GM19463 (cell line): Measurements from ENCODE around the gene SHISA6.

Source experiments
- ATAC-seq: cut with Tn5 transposase; IDR thresholded peaks from one replicate; pipeline ENCODE4 v1.9.1; 2021; ENCODE audit warnings: mild to moderate bottlenecking, moderate library complexity; ENCODE audit not compliant: unreplicated experiment

The SHISA6 gene

DNA sequence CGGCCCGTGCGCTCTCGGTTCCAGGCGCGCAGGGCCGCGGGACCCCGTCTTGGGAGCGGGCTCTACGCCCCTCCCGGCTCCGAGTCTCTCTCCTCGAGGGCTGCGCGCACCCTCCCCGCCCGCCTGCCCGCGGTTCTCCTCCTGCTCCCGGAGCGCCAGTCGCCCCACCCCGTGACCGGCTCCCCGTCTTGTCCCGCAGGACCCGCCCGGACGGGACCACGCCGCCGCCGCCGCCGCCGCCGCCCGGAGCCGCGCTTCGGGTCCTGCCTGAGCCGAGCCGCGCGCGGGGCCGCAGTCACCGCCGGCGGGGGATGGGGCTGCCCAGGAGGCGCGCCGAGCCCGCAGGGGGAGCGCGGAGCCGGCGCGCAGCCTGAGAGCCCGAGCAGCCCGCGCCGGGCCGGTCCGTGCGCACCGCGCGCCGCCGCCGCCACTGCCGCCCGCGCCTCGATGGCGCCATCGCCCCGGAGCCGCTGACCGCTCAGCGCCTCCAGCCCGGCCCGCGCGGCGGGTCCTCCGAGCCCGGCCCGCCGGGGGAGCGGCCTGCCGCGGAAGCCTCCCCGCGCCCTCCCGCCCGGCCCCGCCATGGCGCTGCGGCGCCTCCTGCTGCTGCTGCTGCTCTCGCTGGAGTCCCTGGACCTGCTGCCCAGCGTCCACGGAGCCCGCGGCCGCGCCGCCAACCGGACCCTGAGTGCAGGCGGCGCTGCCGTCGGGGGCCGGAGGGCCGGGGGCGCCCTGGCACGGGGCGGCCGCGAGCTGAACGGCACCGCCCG lies at the start of gene SHISA6:
Gene SHISA6 (plus strand): TSS at position 373 of the 770 bp plus-strand sequence.
- ATAC-seq: no peak

DNA sequence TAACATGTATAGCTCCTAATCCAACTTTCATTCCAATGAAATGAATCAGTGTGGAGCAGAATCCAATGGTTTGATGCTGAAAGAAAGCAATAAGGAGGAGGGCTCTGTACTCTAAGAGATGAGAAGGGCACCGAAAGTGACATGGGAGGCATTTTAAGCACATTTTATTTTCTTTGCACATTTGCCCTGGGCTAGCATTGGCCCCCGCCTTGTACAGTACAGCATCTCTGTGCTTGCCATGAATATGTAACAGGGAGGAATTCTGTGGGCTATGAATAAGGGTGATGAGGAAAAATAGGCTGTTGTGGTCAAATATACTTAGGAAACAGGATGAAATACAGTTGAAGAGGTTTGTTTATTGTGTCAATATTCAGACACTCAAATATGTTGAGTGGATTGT lies 45.2 kb upstream of the SHISA6 start:
- no peak for ATAC-seq

DNA sequence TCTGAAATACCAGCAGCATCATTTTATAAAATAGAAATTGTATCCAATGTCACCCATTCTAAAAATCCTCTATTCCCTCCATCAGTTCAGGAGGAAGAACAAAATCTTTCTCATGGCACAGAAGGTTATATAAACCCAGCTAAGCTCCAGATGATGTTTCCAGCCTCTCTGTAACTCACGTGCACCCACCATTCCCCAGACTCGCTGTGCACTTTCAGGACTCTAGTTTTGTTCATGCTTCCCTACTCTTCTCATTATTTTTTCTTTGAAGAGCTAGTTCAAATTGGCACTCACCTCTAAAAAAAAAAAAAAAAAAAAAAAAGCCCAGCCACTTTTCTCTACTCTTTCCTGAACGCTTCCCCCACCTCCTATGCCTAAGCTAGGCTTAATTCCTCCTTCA lies 36.0 kb upstream of the SHISA6 start:
- ATAC-seq: no peak

DNA sequence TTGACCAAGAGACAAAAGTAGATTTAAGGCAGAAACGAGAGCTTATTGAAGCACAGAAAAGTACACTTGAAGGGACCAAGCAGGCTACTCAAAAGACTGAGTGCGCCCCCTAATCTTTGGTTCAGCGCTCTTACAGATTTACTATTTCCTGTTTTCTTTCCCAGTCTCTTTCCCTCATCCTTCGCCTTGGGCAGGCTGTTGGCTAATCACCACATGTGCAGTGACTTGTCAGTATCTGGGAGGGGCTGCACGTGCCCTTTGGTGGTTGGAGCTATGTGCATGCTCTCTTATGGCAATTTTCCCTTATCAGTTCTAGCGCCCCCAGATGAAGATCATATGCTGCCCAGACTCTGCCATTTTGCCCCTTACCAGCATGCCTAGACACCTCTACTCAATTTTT lies 35.4 kb upstream of the SHISA6 start:
- ATAC-seq: no peak

DNA sequence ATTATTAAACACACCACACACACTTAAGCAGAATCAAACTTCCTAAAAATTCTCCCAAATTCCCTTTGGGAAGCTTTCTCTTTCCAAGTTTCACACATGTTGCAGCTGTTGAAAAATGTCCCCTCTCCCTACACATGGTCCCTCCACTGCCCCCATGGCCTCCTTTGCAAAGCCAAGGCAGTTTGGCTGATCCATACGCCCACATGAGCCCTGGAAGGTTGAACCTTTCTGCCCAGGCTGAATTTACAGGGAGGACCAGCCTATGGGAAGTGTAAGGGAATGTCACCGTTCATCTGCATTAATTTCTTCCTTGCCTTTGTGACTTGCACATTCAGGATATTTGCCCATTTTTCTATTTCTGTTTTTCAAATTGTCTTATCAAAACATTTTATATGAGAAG lies 31.1 kb upstream of the SHISA6 start:
- ATAC-seq: no peak

DNA sequence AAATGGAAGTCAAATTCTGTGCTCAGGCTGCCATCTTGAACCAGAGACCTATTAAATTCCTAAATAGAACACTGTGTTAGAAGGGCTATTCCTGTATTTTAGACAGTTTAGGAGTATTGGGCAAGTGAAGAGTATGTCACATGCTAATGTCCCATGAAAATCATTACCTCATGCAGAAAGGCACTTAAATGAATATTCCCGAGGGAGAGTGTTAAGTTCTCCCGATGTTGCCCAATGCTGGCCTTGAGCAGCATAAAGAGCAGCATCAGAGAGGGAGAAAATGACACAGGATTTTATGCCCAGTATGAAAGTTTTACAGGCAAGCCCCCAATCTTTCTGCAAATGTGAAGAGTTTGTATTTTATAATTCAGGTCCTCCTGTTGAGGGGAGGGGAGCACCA lies 28.2 kb upstream of the SHISA6 start:
- no peak for ATAC-seq

DNA sequence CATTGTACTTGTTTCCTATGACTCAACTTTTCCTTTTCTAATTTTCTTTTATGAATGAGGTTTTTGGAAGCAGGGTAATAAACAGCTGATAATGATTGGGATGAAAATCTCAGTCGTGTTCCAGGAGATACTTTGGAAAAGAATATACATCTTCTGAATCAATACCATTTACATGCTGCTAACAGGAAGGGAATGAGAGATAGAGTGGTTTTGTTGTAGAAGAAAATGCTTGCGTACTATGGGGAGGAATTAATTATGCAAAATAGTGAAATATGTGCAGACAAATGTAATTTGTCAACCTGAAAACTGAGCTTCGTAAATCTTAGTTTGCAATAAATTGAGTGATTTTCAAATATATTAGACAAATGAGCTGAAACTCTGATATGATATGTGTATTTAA lies 24.0 kb upstream of the SHISA6 start:
- ATAC-seq: no peak

DNA sequence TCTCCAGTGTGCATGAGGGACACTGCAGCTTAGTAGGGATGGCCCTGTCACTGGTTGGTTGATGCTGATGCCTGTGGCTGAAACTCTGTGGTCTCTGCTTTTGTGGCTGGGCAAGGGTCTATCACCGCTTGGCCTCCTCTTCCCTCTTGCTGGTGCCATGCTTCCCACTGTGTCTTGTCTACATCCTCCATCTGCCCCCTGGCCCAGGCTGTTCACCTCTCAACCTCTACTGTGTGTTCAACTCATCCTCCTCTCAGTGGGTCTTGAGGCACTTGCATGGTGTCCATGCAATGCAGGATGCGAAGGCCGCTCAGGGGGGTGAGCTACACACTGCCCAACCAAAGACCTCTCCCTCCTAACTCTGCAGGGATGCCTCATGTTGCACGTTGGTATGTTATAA lies 19.8 kb upstream of the SHISA6 start:
- ATAC-seq: no peak

DNA sequence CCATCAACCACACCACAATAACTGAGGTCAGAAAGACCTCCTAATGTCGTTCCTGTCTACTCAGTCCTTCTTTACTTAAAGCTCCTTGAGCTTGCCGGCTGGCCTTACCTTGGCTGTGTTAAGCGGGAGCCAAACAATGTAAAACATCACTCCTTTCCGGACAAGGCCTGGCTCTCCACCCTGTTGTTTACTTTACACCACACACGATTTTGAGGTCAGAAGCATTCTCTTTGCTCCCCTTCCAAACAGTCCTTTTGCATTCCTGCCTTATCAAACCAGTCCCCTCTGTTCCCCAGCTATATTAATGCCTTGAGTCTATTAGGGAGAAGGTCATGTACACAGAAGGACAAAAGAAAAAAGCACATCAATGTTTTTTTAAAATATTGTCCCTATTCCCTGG lies 19.3 kb upstream of the SHISA6 start:
- no peak for ATAC-seq

DNA sequence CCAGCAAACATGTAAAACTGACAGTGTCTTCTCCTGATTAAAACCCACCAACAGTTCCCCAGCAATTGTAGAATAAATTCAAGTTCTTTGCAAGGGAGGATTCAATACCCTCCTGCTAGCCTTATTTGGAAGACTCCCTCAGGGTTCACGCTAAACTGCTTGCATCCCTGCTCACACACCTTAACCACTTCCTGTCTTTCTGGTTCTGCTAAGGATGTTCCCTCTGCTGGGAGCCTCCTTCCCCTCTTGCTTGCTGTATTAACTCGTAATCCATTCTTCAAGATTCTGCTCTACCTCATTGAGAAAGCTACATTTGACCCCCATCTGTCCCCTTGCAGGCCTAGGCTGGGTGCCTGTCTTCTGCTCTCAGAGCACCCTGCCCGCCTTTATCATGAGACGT lies 2.3 kb upstream of the SHISA6 start:
- ATAC-seq: no peak

DNA sequence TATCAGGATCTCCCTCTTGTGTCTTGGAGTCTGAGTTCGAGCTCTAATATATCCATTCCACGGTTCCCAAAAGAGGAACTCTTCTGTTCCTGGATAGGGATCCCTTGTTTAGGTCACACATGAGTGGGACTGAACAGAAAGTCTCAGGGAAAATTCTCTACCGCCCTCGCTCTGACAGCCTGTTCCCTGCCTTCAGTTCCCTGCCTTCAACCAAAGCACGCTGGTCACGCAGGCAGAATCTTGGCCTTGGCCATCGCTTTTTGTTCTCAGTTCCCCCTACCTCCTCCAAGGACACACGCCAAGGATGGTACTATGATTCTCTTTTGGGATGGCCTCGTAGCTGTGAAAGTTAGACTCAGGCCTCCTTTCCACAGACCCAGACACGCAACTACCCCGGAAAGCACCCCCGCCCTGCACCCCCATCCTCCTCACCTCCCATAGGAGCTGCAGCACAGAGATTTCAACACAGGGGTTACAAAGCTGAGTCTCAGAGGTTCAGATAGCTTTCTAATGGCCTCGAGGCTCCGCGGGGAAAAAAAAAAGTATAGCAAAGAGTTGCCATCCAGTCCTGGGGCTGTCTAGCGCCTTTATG lies 1.5 kb upstream of the SHISA6 start:
- ATAC-seq: no peak

DNA sequence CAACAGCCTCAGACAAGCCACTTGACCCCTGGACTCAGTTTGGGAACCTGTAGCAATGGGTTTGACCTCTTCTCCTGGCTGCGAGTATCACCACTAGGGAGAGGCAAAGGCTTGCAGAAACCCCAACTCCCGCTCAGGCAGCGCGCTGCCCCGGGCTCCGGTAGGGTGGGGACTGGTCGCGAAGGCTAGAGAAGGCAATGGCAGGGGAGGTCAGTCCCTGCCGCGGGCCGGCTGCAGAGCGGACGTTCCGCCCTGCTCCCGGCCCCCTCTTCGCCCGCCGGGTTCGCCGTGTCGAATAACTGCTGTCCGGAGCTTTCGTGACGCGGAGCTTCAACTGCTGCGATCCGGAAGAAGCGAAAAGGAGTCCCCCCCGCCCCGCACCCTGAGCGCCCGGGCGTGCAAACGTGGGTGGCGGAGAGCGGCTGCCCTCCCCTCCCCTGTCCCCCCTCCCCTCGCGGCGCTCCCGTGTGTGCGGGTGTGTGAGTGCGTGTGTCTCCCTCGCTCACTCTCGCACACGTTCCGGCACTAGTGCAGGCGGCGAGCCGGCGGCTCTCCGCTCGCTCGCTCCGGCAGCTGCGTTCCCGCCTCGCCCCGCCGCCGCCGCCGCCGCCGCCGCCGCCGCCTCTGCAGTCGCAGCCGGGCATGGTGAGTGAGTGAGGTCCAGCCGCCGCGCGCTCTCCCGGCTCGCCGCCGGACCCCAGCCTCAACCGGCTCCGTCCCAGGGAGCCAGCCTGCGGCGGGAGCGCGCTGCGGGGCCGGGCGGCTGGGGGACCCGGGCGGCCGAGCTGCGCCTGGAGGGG lies 772 bp upstream of the SHISA6 start:
- no peak for ATAC-seq

DNA sequence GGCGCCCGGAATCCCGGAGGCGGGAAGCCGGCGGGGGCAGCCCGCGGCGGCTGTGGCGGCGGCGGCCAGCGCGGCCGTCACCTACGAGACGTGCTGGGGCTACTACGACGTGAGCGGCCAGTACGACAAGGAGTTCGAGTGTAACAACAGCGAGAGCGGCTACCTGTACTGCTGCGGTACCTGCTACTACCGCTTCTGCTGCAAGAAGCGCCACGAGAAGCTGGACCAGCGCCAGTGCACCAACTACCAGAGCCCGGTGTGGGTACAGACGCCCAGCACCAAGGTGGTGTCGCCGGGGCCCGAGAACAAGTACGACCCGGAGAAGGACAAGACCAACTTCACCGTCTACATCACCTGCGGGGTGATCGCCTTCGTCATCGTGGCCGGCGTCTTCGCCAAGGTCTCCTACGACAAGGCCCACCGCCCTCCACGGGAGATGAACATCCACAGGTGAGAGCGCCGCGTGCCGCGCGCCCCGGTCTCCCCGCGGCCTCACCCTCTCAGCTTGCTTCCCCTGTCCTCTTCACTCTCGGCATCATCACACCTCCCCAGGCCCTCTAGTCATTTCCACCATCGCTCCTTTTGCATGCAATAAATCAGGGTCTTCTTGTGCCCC lies 706 bp downstream of the SHISA6 start:
- ATAC-seq: no peak

DNA sequence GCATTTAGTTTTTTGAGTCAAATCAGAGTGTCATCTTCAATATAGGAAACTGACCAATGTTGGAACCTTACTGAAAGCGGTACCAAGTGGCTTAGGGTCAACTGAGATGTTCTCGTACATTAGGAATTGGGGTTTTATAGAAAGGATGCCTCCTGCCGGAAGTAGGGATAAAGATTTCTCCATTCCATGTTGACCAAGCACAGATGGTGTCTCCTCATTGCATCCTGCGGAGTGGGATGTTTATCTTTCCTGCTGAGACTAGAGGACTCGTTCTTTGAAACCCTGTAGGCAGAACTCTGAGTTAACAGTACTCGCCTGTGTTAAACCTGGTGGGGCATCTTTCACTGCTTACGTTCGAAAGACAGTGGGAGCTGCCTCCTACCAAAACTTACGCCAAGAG lies 1.4 kb downstream of the SHISA6 start:
- no peak for ATAC-seq

DNA sequence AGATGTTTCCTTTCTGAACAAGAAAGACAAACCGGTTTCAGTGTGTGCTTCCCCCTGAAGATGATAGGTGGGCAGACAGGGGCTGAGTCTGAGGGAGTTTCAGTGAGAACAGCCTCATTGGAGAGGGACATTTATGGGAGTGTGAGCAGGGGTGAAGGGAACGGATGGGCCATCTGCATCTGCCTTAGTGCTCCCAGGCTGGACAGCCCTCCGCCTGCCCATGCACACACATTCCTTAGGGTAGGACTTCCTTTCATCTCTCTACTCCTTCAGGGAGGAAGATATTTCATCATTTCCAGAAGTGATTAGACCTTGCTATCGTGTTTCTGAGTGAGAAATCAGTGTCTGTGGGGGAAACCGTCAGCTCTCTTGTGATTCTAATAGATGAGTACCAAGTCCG lies 3.8 kb downstream of the SHISA6 start:
- ATAC-seq: no peak

DNA sequence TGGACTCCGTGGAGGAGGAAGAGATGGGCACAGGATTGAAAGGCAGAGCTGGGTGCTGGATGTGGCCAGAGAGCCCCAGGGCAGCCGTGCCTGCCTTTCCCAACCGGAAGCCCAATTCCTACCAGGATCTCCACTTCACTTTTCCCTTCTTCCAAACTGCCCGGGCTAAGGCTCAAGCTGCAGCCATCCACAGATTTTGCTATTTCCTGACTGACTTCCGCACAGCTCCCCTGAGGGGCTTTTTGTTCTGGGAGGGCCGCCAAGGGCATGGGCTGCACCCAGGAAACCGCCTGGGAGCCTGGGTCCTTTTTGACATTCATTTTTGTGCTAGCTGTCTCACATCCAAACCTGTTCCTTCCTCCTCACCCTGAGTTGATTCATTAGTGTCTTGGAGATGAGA lies 4.2 kb downstream of the SHISA6 start:
- ATAC-seq: no peak

DNA sequence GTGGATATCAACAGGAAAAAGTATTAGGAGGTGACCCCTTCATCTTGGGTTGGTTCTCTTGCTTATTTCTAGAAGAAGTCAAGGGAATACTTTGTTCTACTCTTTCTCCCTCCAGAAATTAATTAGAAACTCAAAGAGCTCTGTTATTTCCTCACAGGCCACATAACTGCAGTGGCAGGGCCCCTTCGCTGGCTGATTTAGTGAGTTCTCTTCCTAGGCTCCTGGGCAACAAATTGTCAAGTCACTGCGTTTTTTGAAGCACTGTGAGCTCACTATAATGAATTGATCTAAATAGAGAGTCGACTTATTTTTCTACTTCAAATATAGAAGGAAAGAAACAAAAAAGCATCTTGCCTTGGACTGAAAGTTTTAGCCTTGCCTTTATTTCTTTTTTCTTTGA lies 4.8 kb downstream of the SHISA6 start:
- ATAC-seq: no peak

DNA sequence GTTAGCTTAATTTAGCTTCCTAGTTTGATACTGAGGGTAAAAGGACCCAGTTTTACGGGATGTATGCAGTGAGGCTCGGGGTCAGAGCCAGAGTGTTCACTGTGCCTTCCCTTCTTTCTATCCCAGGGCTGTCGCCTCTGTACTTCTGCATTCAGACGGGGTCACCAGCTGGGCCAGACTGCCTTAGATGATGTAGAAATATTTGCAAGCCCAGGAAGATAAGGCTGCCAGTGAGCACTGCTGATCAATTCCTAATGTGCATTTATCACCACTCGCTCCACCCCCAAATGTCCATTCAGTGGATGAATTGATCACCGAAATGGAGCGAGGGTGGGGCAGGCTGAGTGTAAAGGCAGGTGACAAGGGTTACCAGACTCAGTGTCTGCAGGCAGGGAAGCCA lies 9.1 kb downstream of the SHISA6 start:
- ATAC-seq: no peak

DNA sequence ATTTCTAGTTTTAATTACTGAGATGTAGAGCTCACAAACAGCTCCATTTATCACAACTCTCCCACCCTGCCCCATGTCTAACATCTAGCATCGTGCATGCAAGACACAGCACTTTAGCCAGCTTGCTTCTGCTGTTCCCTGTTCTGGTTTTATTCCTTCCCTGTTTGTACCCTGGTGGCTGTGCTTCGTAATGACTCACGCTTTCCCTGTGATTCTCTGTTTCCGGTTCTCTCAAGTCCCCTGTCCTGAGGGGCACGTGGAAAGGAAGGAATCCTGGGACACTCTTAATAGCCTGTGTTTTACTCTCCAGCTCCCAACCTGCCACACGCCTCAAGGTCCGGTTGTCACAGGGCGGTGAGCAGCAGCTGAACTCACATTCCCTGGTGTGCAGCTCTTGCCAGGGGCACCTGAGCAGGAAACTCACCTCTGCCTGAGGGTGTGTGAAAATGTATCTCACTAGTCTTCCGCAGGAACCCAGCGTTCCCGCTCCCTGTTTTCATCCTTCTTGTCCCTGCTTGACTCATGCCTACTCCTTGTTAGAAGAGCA lies 10.6 kb downstream of the SHISA6 start:
- ATAC-seq: no peak

DNA sequence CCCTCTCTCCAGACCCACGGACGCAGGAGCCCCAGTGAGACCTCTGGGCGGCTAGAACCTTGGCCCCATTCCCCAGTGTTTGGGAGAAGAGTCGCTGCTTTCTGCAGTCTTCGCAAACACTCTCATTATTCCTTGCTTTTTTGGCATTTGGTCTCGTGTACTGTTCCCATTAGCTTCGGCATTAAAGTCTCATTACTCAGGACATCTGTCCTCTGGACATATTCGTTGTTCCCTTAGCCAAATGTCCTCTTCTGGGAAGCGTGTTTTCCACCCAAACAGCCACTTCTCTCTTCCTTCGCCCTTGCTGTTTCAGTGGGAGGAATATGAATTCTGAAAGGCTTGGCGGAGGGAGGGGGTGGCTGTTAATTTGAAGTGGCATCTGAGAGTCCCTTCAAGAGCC lies 11.1 kb downstream of the SHISA6 start:
- ATAC-seq: no peak

DNA sequence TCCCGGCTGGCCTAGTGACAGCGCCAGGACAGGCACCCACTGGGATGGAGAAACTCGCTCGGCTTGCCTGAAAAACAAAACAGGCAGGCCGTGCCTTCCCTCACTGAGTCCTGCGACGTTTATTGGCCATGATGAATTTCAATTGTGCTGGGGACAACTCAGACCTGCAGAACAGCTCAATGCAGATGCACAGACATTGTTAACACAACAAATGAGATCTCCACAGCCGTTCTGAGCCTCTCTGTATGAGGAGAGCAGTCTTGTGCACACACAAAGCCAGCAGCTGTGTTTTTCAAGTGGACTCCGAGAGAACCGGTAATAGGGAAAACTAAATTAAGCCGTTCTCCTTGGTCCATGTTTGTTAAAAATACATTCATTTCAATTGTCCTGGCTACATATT lies 15.9 kb downstream of the SHISA6 start:
- no peak for ATAC-seq
